Thymus (tissue), 11 donors: ENCODE results near the gene AP1S3. TPM values are rescaled to one million over a fixed set of nuclear protein-coding genes. Genes with fewer than 3 reads are reported as not detected.

Experiments
- DNase-seq, 9 donors: peaks; one replicate each; pipeline ENCODE4 v3.0.0-alpha.2; 2013; ENCODE audit warnings: low spot score in 9 of 9, low read depth in 6 of 9, missing footprints in 1 of 9
- H3K27ac ChIP-seq, 2 donors: one replicate each; pipeline ENCODE4 v1.5.1; 2013; ENCODE audit warnings: control low read depth in 1 of 2, low read depth in 1 of 2, low read length in 1 of 2, mild to moderate bottlenecking in 1 of 2, moderate library complexity in 1 of 2
- H3K27me3 ChIP-seq, 2 donors: one replicate each; pipeline ENCODE4 v1.5.1; 2013; ENCODE audit warnings: low read length in 1 of 2; ENCODE audit not compliant: control insufficient read depth in 2 of 2, insufficient read depth in 1 of 2
- H3K36me3 ChIP-seq, 2 donors: one replicate each; pipeline ENCODE4 v1.5.1; 2013; ENCODE audit warnings: low read length in 1 of 2, mild to moderate bottlenecking in 1 of 2, moderate library complexity in 1 of 2; ENCODE audit not compliant: control insufficient read depth in 2 of 2, insufficient read depth in 2 of 2
- H3K4me1 ChIP-seq, 2 donors: one replicate each; pipeline ENCODE4 v1.5.1; 2013; ENCODE audit warnings: low read length in 2 of 2; ENCODE audit not compliant: control insufficient read depth in 2 of 2, insufficient read depth in 2 of 2
- H3K4me3 ChIP-seq, 2 donors: one replicate each; pipeline ENCODE4 v1.5.1; 2013; ENCODE audit warnings: low read length in 2 of 2, control low read depth in 1 of 2, mild to moderate bottlenecking in 1 of 2
- H3K9me3 ChIP-seq, 2 donors: one replicate each; pipeline ENCODE4 v1.5.1; 2013; ENCODE audit warnings: low read length in 1 of 2, mild to moderate bottlenecking in 1 of 2; ENCODE audit not compliant: control insufficient read depth in 2 of 2, insufficient read depth in 1 of 2
- WGBS: extraction: QIAGEN DNeasy Blood & Tissue Kit; methylation state at CpG from one replicate; pipeline ENCODE4 v1.1.7; 2013; 5-methylcytosine and 5-hydroxymethylcytosine counted together
- polyA plus RNA-seq: library from polyadenylated mRNA; stranded (reverse); fragments of 200-250 nt; gene quantifications from one replicate; pipeline ENCODE4 v1.2.3, GENCODE V29; 2013
- total RNA-seq: library from RNA; stranded (reverse); fragments of 120-200 nt; gene quantifications from one replicate; pipeline ENCODE4 v1.2.4, GENCODE V29; 2013
- donor health status: healthy.

AP1S3 gene
- total and polyA plus RNA-seq, 2 donors, result 1.6 to 2.5 TPM

DNA sequence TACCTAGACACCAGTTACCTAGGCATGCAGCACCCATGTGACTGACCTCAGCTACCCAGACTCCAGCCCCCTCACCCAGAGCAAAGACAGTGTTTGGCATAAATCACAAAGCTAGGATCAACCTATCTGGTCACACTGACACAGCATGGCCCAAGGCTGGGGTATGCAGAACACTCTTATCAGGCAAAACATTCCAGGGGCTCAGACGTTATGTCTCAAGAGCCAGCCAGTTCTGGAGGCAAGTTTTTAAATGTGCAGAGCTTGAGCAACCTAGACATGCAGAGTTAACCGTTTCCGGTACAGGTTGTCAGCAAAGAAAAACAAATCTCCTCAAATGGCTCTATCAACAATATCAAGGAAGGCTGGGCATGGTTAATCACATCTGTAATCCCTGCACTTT lies 92.8 kb downstream of the AP1S3 start:
- Histone ChIP-seq H3K9me3 (peaks cover 0 to 2% of the 10 kb centered on the region in 2 donors), H3K4me1 (no peaks in the 10 kb centered on the region), H3K27ac (no peak overlapping the region), H3K36me3 (no peaks in the 10 kb centered on the region), H3K4me3 (no peak overlapping the region), H3K27me3 (no peaks in the 10 kb centered on the region)
- 84% methylated on average over 3 of the region's 3 CpGs for WGBS
- DNase-seq, result no peak

DNA sequence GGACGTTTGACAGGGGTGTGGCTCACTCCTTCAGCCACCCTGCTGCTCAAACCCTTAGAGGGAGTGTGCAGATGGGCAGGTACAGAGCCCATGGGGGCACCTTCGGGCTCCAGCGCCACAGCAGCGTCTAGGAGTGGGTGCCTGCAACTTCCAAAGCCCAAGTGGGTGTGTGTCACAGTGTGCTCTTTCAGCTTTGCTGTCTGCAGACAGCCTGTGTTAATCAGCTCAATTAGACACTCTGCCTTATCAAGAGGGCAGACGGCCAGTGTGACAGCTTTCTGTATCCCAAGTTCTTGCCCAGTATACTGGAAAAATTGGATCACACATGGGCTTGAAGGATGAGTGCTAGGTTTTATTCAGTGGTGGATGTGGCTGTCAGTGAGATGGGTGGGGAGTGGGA lies 96.7 kb downstream of the AP1S3 start:
- 89% methylated on average over 5 of the region's 5 CpGs for WGBS
- no peaks in the 10 kb centered on the region for H3K4me1 ChIP-seq
- DNase-seq, result no peak

DNA sequence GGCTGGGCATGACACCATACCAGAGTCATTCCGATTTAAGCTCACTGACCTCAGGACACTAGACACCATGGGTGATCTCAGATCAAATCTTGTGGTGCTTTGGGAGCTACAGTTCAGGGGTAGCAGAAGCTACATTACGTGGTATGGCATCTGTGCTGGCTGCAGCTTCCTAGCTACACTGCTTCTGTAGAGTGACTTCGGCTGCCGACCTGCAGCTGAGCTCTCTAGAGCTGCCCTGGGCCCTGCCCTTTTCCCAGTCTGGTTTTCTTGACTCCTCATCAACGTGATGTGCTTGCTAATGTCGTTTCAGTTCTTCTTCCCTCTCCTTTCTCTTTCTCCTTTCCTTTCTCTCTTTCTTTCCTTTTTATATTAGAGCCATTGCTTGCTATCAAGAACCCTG lies 100.2 kb downstream of the AP1S3 start:
- 94% methylated on average over 6 of the region's 6 CpGs for WGBS
- Histone ChIP-seq H3K36me3 (no peaks in the 10 kb centered on the region), H3K4me1 (no peaks in the 10 kb centered on the region), H3K27ac (no peak overlapping the region), H3K9me3 (no peaks in the 10 kb centered on the region), H3K27me3 (no peaks in the 10 kb centered on the region), H3K4me3 (no peak overlapping the region)
- no peak for DNase-seq

More for the DNA sequence above, 96.7 kb downstream of the AP1S3 start:
- Histone ChIP-seq H3K9me3 (peaks cover 0 to 2% of the 10 kb centered on the region in 2 donors), H3K27me3 (no peaks in the 10 kb centered on the region), H3K36me3 (no peaks in the 10 kb centered on the region), H3K27ac (no peak overlapping the region), H3K4me3 (no peak overlapping the region)

DNA sequence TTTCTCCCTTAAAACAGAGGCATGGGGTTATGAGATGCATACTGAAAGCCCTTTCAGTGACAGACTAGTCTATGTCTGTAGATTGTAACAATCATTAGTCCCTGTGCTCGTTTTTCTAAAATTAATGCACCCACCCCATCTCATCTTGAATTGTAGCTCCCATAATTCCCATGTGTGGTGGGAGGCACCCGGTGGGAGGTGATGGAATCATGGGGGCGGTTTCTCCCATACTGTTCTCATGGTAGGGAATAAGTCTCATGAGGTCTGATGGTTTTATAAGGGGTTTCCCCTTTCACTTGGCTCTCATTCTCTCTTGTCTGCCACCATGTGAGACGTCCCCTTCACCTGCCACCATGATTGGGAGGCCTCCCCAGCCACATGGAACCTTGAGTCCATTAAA lies 100.9 kb downstream of the AP1S3 start:
- WGBS, result 87% methylated on average over 4 of the region's 4 CpGs
- no peak overlapping the region for H3K4me3 ChIP-seq
- H3K27ac ChIP-seq, result no peak overlapping the region
- DNase-seq, result no peak
- H3K27me3 ChIP-seq, result no peaks in the 10 kb centered on the region
- H3K9me3 ChIP-seq, result no peaks in the 10 kb centered on the region
- no peaks in the 10 kb centered on the region for H3K36me3 ChIP-seq
- H3K4me1 ChIP-seq, result no peaks in the 10 kb centered on the region

DNA sequence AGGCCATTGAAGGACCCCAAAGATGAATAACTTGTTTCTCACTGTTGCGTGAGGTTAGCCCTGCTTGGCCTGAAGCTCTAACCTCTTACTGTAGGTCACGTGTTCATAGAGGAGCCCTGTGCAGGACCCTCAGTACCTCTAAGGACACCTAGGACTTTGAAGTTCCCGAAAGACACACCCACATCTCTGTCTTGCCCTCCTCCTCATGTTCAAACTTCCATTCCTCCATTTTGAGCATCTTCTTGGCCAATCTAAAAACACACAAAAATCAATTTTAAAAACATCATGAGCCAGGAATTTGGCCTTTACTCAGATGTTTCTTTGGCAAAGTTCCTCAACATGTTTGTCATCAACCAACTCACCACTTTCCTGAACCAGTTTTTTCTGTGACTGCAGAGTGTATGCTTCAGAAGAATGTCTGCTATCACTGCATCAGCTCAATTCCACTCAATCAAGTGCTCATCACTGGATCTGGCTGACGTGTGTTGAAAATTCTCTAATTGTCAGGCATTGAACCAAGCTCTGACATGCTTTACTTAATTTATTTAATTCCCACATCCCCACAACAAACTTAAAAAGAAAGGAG lies 101.6 kb downstream of the AP1S3 start:
- Histone ChIP-seq H3K4me1 (no peaks in the 10 kb centered on the region), H3K27ac (no peak overlapping the region), H3K27me3 (no peaks in the 10 kb centered on the region), H3K36me3 (no peaks in the 10 kb centered on the region), H3K4me3 (no peak overlapping the region), H3K9me3 (no peaks in the 10 kb centered on the region)
- no peak for DNase-seq
- WGBS, result 95% methylated on average over 4 of the region's 4 CpGs

DNA sequence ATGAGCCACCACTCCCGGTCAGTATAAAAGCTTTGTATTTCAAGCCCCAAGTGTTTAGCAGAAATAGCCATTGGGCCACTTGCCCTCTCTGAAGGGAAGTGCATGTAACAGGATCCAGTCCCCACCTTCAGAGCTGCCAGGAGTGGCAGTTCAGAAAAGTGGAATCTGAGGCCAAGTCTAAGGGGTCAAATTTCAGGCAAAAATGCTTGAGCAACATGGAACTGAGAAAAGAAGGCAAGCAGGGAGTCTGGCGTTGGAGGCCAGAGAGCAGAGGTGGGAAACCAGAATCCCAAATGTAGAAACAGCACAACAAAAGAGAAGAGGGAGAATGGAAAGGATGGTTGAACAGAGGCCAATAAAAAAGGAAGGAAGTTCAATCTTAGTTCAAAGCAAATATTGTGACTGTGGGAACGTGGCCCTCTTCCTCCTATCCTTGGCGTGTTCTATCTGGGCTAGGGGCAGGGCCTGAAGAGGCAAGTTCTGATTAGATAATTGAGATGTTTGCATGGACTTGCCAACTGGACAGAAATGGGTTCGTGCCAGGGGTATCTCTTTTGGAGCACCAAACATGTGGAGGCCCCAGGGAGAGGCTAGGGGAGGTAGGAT lies 102.2 kb downstream of the AP1S3 start:
- H3K4me3 ChIP-seq, result no peak overlapping the region
- no peaks in the 10 kb centered on the region for H3K4me1 ChIP-seq
- no peak for DNase-seq
- no peaks in the 10 kb centered on the region for H3K27me3 ChIP-seq
- no peaks in the 10 kb centered on the region for H3K9me3 ChIP-seq
- H3K27ac ChIP-seq, result no peak overlapping the region
- H3K36me3 ChIP-seq, result no peaks in the 10 kb centered on the region
- WGBS, result 55% methylated on average over 5 of the region's 5 CpGs

DNA sequence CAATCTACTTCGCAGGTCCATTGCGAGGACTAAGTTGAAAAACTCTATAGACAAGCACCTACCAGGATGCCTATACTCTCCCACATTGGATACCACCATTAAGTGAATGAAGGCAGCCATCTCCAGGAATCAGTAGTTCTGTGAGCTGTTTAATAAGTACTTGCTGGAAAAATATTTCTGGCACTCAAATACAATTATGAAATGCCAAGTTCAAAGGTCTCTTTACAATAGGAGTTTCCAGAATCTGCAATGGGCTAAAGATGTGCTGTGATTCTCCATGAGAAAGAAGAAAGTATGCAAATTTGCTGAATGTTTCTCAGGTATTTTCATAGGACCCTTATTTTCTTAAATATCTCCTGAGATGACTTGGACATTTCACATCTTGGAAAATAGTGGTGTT lies 103.0 kb downstream of the AP1S3 start:
- no peak overlapping the region for H3K4me3 ChIP-seq
- no peaks in the 10 kb centered on the region for H3K27me3 ChIP-seq
- H3K36me3 ChIP-seq, result no peaks in the 10 kb centered on the region
- no peak overlapping the region for H3K27ac ChIP-seq
- WGBS, result 97% methylated on average over 2 of the region's 2 CpGs
- DNase-seq, result no peak
- H3K9me3 ChIP-seq, result no peaks in the 10 kb centered on the region
- H3K4me1 ChIP-seq, result no peaks in the 10 kb centered on the region

DNA sequence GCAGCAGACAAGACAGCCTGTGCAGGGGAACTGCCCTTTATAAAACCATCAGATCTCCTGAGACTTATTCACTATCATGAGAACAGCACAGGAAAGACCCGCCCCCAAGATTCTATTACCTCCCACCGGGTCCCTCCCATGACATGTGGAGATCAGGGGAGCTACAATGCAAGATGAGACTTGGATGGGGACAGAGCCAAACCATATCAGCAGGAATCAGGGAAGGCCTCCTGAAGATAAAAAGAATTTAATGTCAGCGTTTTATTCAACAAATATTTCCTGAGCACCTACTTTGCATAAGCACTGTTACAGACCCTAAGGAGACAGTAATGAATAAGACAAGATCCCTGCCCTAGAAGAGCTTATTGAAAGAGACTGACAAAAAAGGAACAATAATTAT lies 105.0 kb downstream of the AP1S3 start:
- H3K4me3 ChIP-seq, result no peak overlapping the region
- WGBS, result 96% methylated on average over 3 of the region's 3 CpGs
- no peak for DNase-seq
- H3K27ac ChIP-seq, result no peak overlapping the region
- H3K36me3 ChIP-seq, result no peaks in the 10 kb centered on the region
- no peaks in the 10 kb centered on the region for H3K9me3 ChIP-seq
- H3K4me1 ChIP-seq, result no peaks in the 10 kb centered on the region
- no peaks in the 10 kb centered on the region for H3K27me3 ChIP-seq

DNA sequence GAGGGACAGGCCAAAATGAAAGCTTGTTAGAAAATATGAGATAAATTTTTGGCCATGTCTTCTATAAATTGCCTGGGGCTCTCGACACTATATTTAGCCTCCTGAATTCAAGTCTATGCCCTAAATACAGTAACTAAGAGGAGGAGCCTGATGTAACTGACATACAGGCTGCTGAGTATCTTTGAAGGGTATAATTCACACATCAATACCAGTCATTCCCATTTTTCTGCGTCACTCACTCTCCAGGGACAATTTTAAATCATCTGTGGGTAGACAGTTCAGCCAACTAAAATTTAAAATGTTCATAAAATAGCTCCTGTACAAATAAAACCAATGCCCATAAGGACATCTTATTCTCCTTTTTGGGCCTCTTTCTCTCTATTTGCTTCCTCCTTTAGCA lies 105.9 kb downstream of the AP1S3 start:
- Histone ChIP-seq H3K27ac (no peak overlapping the region), H3K9me3 (no peaks in the 10 kb centered on the region), H3K36me3 (no peaks in the 10 kb centered on the region), H3K27me3 (no peaks in the 10 kb centered on the region), H3K4me1 (no peaks in the 10 kb centered on the region), H3K4me3 (no peak overlapping the region)
- no peak for DNase-seq
- WGBS, result 97% methylated on average over 2 of the region's 2 CpGs
